OCI-LY3 (cell line): Measurements from ENCODE around the gene KCTD2.

Experiments used
- CTCF ChIP-seq: fragments of 200-600, 300-600 bp; sonication (generic); IDR thresholded peaks from 2 replicates; pipeline ENCODE4 v1.5.1; 2014; ENCODE audit warnings: antibody characterized with exemption, low read length, low read depth
- EZH2phosphoT487 ChIP-seq: fragments of 200-600 bp; shearing (Covaris generic); IDR thresholded peaks from 2 replicates; pipeline ENCODE4 v1.6.1; 2018; ENCODE audit warnings: antibody characterized with exemption, mixed run types, low read depth

GRCh38 chr17:75098861-75099260, 51.8 kb downstream of the KCTD2 start:
- TF ChIP-seq CTCF (no peak), EZH2phosphoT487 (no peak)
